Epidermal melanocyte (primary cell): ENCODE data around the gene PLPPR3.
A peak's percentile ranks its signal among the peaks of the same experiment; 100 is the strongest.

ENCODE experiments used
- DNase-seq: peaks from one replicate; pipeline ENCODE4 v3.0.0; 2011; ENCODE audit warnings: low spot score; ENCODE audit not compliant: insufficient read length

The PLPPR3 gene

GRCh38 chr19:808423-808775 lies 13.4 kb downstream of the PLPPR3 start:
- no peak for DNase-seq

GRCh38 chr19:807627-808422 lies 13.9 kb downstream of the PLPPR3 start:
- peak; percentile 28 for DNase-seq

- DNase-seq = peak; percentile 19
These were observed 14.8 kb downstream of the PLPPR3 start for GRCh38 chr19:806815-807421.

- DNase-seq = no peak
These were observed 15.9 kb downstream of the PLPPR3 start for GRCh38 chr19:805600-806550.

GRCh38 chr19:805166-805551 lies 16.6 kb downstream of the PLPPR3 start:
- DNase-seq = no peak

GRCh38 chr19:804419-805165 lies 17.2 kb downstream of the PLPPR3 start:
- no peak for DNase-seq

GRCh38 chr19:803686-804418 lies 17.9 kb downstream of the PLPPR3 start:
- no peak for DNase-seq

GRCh38 chr19:803099-803561 lies 18.6 kb downstream of the PLPPR3 start:
- peak; percentile 24 for DNase-seq

- peak; percentile 48 for DNase-seq
These were observed 19.2 kb downstream of the PLPPR3 start for GRCh38 chr19:802498-803098.

GRCh38 chr19:801861-802497 lies 19.8 kb downstream of the PLPPR3 start:
- peak; percentile 21 for DNase-seq

- peak; percentile 70 for DNase-seq
These were observed 20.5 kb downstream of the PLPPR3 start for GRCh38 chr19:801030-801860.

GRCh38 chr19:800360-801029 lies 21.3 kb downstream of the PLPPR3 start:
- DNase-seq = peak; percentile 16

GRCh38 chr19:799076-799881 lies 22.5 kb downstream of the PLPPR3 start:
- peak; percentile 41 for DNase-seq

GRCh38 chr19:798415-799075 lies 23.2 kb downstream of the PLPPR3 start:
- peak; percentile 20 for DNase-seq

GRCh38 chr19:797528-798414 lies 24.0 kb downstream of the PLPPR3 start:
- DNase-seq = peak; percentile 97
